Gastrocnemius medialis (tissue), 4 donors: ENCODE data around the gene VAC14.

Experiments
- POLR2A ChIP-seq, 2 donors: fragments of 450-650 bp; IDR thresholded peaks; one replicate each; pipeline ENCODE4 v1.6.1; 2017; ENCODE audit warnings: antibody characterized with exemption in 2 of 2, mild to moderate bottlenecking in 2 of 2, moderate library complexity in 2 of 2
- TF ChIP-seq, protein P1 (sequence below), 5 experiments: fragments of 450-650 bp in 3 of 5; fragments of 200-600 bp in 2 of 5; sonication (generic) in 2 of 5; IDR thresholded peaks in 4 of 5; conservative IDR thresholded peaks in 1 of 5; 1 replicate in 4 of 5; 2 replicates in 1 of 5; pipeline ENCODE4 v1.5.1; 2016 to 2019; ENCODE audit warnings: antibody characterized with exemption in 5 of 5, mild to moderate bottlenecking in 3 of 5, moderate library complexity in 3 of 5

DNA sequence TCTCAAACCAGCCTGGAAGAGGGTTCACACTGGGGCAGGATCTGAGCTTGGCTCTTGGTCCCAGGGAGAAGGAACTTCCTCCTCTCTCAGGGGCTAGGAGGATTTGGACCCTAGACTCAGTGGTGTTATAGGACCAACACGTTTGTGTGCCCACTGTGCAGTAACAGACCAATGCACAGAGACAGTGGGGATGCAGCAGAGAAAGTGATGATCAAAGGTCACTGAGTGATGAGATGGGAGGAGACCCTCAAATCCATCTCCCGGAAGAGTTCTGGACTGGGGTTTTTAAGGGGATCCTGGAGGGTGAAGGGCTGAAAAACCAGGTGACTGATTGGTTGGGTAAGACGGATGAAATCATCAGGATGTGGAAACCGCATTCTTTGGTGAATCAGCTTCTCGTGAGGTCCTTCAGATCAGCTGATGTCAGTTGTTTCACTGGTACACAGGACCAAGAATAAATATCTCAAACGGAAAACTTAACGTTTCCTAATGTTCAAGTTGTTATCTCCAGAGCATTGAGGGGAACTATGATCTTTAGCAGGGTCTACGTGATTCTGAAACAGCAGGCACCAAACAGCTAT, 3.3 kb upstream of the VAC14 start:
- no peak for TF ChIP-seq POLR2A (IDR thresholded peaks at IDR 0.05)
- TF ChIP-seq, protein P1, sequence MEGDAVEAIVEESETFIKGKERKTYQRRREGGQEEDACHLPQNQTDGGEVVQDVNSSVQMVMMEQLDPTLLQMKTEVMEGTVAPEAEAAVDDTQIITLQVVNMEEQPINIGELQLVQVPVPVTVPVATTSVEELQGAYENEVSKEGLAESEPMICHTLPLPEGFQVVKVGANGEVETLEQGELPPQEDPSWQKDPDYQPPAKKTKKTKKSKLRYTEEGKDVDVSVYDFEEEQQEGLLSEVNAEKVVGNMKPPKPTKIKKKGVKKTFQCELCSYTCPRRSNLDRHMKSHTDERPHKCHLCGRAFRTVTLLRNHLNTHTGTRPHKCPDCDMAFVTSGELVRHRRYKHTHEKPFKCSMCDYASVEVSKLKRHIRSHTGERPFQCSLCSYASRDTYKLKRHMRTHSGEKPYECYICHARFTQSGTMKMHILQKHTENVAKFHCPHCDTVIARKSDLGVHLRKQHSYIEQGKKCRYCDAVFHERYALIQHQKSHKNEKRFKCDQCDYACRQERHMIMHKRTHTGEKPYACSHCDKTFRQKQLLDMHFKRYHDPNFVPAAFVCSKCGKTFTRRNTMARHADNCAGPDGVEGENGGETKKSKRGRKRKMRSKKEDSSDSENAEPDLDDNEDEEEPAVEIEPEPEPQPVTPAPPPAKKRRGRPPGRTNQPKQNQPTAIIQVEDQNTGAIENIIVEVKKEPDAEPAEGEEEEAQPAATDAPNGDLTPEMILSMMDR (IDR thresholded peaks at IDR 0.05 in 4 of 5, conservative IDR thresholded peaks at IDR 0.05 in 1 of 5): no peak
